Skeletal muscle tissue (tissue), 4 donors: ENCODE data around the gene ANKRD53. TPM values are rescaled to one million over a fixed set of nuclear protein-coding genes. Genes with fewer than 3 reads are reported as not detected.

Experiments
- H3K27ac ChIP-seq: one replicate; pipeline ENCODE4 v1.7.0; 2013; ENCODE audit warnings: mild to moderate bottlenecking, low read depth, low read length, inconsistent platforms
- H3K27me3 ChIP-seq, 3 donors: one replicate each; pipeline ENCODE4 v1.7.0; 2013; ENCODE audit warnings: low read length in 3 of 3; ENCODE audit not compliant: control insufficient read depth in 3 of 3, insufficient read depth in 3 of 3
- H3K36me3 ChIP-seq, 3 donors: one replicate each; pipeline ENCODE4 v1.7.0; 2013; ENCODE audit warnings: low read length in 3 of 3; ENCODE audit not compliant: control insufficient read depth in 3 of 3, insufficient read depth in 3 of 3
- H3K4me1 ChIP-seq, 3 donors: one replicate each; pipeline ENCODE4 v1.7.0; 2013; ENCODE audit warnings: low read length in 3 of 3, mild to moderate bottlenecking in 3 of 3; ENCODE audit not compliant: control insufficient read depth in 3 of 3, insufficient read depth in 3 of 3
- H3K4me3 ChIP-seq, 3 donors: one replicate each; pipeline ENCODE4 v1.7.0; 2013; ENCODE audit warnings: low read length in 3 of 3
- H3K9ac ChIP-seq, 3 donors: one replicate each; pipeline ENCODE4 v1.7.0; 2013; ENCODE audit warnings: low read length in 3 of 3, mild to moderate bottlenecking in 3 of 3, moderate library complexity in 2 of 3, low read depth in 1 of 3
- H3K9me3 ChIP-seq, 3 donors: one replicate each; pipeline ENCODE4 v1.7.0; 2013; ENCODE audit warnings: low read length in 3 of 3; ENCODE audit not compliant: control insufficient read depth in 3 of 3
- total RNA-seq: library from RNA; depleted of rRNA; stranded (reverse); fragments of >200 nt; gene quantifications from one replicate; pipeline ENCODE4 v1.2.3, GENCODE V29; 2014
- donor health status: Osteomylitis.

The ANKRD53 gene
- total RNA-seq, 1 donor from 2014 or later, result 0.52 TPM

- Histone ChIP-seq H3K9me3 (no peaks in the 10 kb centered on the region), H3K27ac (no peak overlapping the region), H3K27me3 (no peaks in the 10 kb centered on the region), H3K36me3 (peaks cover 59 to 64% (median 59%) of the 10 kb centered on the region in 3 donors), H3K9ac (no peak overlapping the region), H3K4me3 (no peak overlapping the region), H3K4me1 (peaks cover 17 to 18% (median 17%) of the 10 kb centered on the region in 3 donors)
Observed at GRCh38 chr2:70988151-70988550, 9.7 kb downstream of the ANKRD53 start.

- Histone ChIP-seq H3K27ac (no peak overlapping the region), H3K4me1 (peaks cover 26% of the 10 kb centered on the region in 3 donors), H3K9me3 (no peaks in the 10 kb centered on the region), H3K4me3 (no peak overlapping the region), H3K9ac (no peak overlapping the region), H3K36me3 (peaks cover 59 to 68% (median 63%) of the 10 kb centered on the region in 3 donors), H3K27me3 (no peaks in the 10 kb centered on the region)
Observed at GRCh38 chr2:70988726-70989648, 10.6 kb downstream of the ANKRD53 start.

DNA sequence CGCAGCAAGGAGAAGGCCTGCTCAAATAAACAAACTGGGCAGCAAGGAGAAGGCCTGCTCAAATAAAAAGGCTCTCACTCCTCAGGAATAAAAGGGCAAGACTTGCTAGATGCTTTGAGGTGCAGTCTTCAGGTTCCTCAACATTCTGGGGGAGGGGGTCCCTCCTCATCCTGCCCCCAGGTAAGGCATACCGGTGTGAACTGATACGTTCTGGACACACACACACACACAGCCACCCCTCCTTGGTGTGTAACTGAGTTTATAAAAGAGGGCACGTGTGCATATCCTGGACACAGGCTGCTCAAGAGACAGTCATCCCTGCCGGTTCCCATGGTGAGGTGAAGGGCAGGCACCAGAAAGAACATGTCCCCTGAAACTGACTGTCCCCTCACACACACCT, 11.8 kb downstream of the ANKRD53 start:
- Histone ChIP-seq H3K4me3 (no peak overlapping the region), H3K9ac (peak overlapping the region in 1 of 3 donors; percentile 38), H3K4me1 (peaks cover 29 to 33% (median 29%) of the 10 kb centered on the region in 3 donors), H3K36me3 (peaks cover 59 to 65% (median 62%) of the 10 kb centered on the region in 3 donors), H3K9me3 (no peaks in the 10 kb centered on the region), H3K27ac (no peak overlapping the region), H3K27me3 (no peaks in the 10 kb centered on the region)

GRCh38 chr2:70991142-70991541, 12.7 kb downstream of the ANKRD53 start:
- H3K9me3 ChIP-seq, result no peaks in the 10 kb centered on the region
- H3K4me3 ChIP-seq, result no peak overlapping the region
- H3K27ac ChIP-seq, result no peak overlapping the region
- peaks cover 52 to 58% (median 55%) of the 10 kb centered on the region in 3 donors for H3K36me3 ChIP-seq
- no peaks in the 10 kb centered on the region for H3K27me3 ChIP-seq
- peaks cover 31 to 35% (median 31%) of the 10 kb centered on the region in 3 donors for H3K4me1 ChIP-seq
- no peak overlapping the region for H3K9ac ChIP-seq

DNA sequence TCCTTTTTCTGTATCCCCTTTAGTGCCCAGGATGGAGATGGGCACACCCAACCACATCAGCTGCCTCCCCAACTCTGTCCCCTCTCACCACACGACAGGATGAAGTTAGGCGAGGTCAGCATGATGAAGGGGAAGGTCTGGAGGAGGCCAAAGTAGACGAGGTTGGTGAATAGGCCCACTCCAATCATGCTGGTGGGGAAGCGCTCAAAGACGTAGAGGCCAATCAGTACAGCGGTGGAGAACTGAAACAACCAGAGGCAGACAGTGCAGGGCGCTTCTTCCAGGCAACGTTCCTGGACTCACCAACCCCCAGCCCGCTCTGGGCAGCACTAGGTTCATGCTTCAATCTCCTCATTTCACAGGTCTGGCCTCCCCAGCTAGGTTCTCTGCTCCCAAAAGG, 13.3 kb downstream of the ANKRD53 start:
- H3K27ac ChIP-seq, result no peak overlapping the region
- no peak overlapping the region for H3K9ac ChIP-seq
- no peaks in the 10 kb centered on the region for H3K27me3 ChIP-seq
- peaks cover 28 to 32% (median 31%) of the 10 kb centered on the region in 3 donors for H3K4me1 ChIP-seq
- H3K36me3 ChIP-seq, result peaks cover 47 to 52% (median 49%) of the 10 kb centered on the region in 3 donors
- no peaks in the 10 kb centered on the region for H3K9me3 ChIP-seq
- no peak overlapping the region for H3K4me3 ChIP-seq

GRCh38 chr2:70992945-70993853, 14.8 kb downstream of the ANKRD53 start:
- H3K27ac ChIP-seq, result no peak overlapping the region
- no peaks in the 10 kb centered on the region for H3K27me3 ChIP-seq
- peak overlapping the region; percentile 90 to 97 (median 93) for H3K4me3 ChIP-seq
- peak overlapping the region; percentile 90 to 94 (median 92) for H3K9ac ChIP-seq
- peaks cover 22 to 24% (median 22%) of the 10 kb centered on the region in 3 donors for H3K4me1 ChIP-seq
- peaks cover 34 to 39% (median 38%) of the 10 kb centered on the region in 3 donors for H3K36me3 ChIP-seq
- no peaks in the 10 kb centered on the region for H3K9me3 ChIP-seq

DNA sequence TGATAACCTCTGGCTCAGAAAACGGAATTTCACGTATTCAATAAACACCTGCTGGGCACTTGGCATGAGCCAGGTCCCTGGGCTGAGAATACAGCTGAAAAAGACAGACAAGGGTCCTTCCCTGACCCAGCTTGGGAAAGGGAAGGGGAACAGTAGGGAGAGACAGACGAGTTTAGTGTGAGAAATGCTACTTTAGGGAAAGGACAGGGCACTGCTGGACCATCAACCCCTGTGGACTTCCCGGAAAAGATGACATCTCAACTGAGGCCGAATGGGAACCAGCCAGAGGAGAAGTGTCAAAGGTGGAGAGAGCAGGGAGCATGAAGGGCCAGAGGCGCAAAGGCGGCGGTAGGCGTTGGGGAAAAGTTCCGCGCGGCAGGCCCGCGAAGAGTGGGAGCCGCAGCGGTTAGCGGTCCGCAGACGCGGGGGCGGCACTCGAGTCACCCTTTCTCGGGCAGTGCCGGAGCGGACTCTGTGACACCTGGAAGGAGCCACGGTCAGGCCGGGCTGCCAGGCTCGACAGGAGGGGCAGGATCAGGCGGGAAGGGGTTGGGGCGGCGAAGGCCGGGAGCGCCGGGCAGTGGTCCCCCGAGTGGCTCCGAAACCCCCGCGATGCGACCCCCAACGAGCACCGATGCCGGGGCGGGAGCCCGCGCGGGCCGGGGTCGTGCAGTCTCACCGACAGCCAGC, 15.7 kb downstream of the ANKRD53 start:
- Histone ChIP-seq H3K27ac (peak overlapping the region; percentile 80), H3K27me3 (no peaks in the 10 kb centered on the region), H3K4me1 (peaks cover 17 to 22% (median 18%) of the 10 kb centered on the region in 3 donors), H3K9me3 (no peaks in the 10 kb centered on the region), H3K9ac (peak overlapping the region; percentile 90 to 94 (median 92)), H3K4me3 (peak overlapping the region; percentile 90 to 97 (median 93)), H3K36me3 (peaks cover 24 to 31% (median 28%) of the 10 kb centered on the region in 3 donors)

DNA sequence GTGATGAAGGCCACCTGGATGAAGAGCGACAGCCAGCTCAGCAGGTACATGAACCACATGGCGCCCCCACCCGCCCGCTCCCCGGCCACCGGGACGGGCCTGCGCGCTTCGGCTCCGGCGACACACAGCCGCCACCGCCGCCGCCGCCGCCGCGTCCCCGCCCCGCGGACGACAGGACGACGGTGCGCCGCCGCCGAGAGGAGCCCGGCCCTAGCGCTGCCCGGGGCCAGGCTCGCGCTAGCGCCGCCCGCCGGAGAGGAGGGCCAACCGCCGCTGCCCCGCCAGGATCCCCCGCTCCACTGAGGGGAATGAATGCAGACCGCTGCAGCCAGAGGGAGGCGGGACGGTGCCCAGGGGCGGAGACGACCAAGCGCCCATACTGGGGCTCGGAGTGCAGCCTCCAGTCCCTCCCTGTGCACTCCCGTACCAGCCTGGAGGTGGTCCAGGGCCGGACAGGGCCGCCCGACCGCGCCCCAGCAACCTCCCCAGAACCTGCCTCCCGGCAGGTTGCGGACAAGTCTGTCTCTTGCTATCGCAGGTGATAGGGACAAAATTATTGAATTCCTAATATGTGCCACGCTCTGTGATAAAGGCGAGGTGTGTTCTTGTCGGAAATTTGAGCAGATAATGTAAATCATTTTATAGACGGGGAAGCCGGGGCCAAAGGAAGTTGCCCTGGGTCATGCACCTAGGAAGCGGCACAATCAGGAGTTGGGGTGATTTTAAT, 16.4 kb downstream of the ANKRD53 start, which contains the start of gene TEX261:
Gene TEX261, minus strand, starts transcription at position 175 of the 727 bp plus-strand sequence. Its CDS starts 116 bp downstream, at position 59.
- H3K9ac ChIP-seq, result peak within 1 kb of the TSS; percentile 90 to 94 (median 92)
- peak within 1 kb of the TSS; percentile 90 to 97 (median 93) for H3K4me3 ChIP-seq
- H3K27ac ChIP-seq, result peak within 1 kb of the TSS; percentile 80
- H3K27me3 ChIP-seq, result no peaks in the 10 kb centered on the region
- peaks cover 19 to 23% (median 22%) of the 10 kb centered on the region in 3 donors for H3K36me3 ChIP-seq
- H3K4me1 ChIP-seq, result peaks cover 17 to 22% (median 18%) of the 10 kb centered on the region in 3 donors
- no peaks in the 10 kb centered on the region for H3K9me3 ChIP-seq

GRCh38 chr2:70995426-70995729, 16.9 kb downstream of the ANKRD53 start:
- H3K27ac ChIP-seq, result no peak overlapping the region
- no peaks in the 10 kb centered on the region for H3K27me3 ChIP-seq
- H3K9me3 ChIP-seq, result no peaks in the 10 kb centered on the region
- H3K4me1 ChIP-seq, result peaks cover 17 to 22% (median 18%) of the 10 kb centered on the region in 3 donors
- peaks cover 14 to 18% (median 17%) of the 10 kb centered on the region in 3 donors for H3K36me3 ChIP-seq
- H3K4me3 ChIP-seq, result peak overlapping the region; percentile 76 to 90 (median 86)
- H3K9ac ChIP-seq, result peak overlapping the region; percentile 72 to 89 (median 73)
